H1 (cell line): ENCODE data around the gene ZNF845. TPM values are rescaled to one million over a fixed set of nuclear protein-coding genes. Genes with fewer than 3 reads are reported as not detected.

Experiments
- CTCF ChIA-PET: fragments of 300-600 bp; sonication (Branson Sonifier 250); formaldehyde crosslinking; loops from one replicate; lab custom pipeline; 2021; ENCODE audit not compliant: partially characterized antibody; lab: Charles Lee
- POLR2A ChIA-PET: fragments of 300-600 bp; sonication (Branson Sonifier 250); formaldehyde crosslinking; loops from one replicate; lab custom pipeline; 2021; ENCODE audit warnings: inconsistent platforms; ENCODE audit not compliant: partially characterized antibody; lab: Charles Lee
- DNase-seq, 2 experiments: peaks; one replicate each; pipeline versions ENCODE4 v3.0.0 to v3.0.0-alpha.2; 2010 to 2022; ENCODE audit warnings: low spot score in 2 of 2, low read depth in 1 of 2, mixed read lengths in 1 of 2
- FAIRE-seq: peaks from 2 replicates; lab custom pipeline; 2011; peaks lifted over from hg19 to GRCh38; lab: Jason Lieb, UNC
- H2AFZ ChIP-seq: 2 replicates; pipeline ENCODE4 v1.8.1; 2012; ENCODE audit warnings: low read length, inconsistent platforms
- H2AK5ac ChIP-seq: 2 replicates; pipeline ENCODE4 v1.6.1; 2013; ENCODE audit warnings: low read depth, low read length
- H2BK120ac ChIP-seq: replicated peaks from 2 replicates; pipeline ENCODE3; 2013; ENCODE audit warnings: low read depth, low read length, inconsistent platforms
- H2BK12ac ChIP-seq: 2 replicates; pipeline ENCODE4 v1.6.1; 2013; ENCODE audit warnings: low read depth, low read length
- H2BK15ac ChIP-seq: 2 replicates; pipeline ENCODE4 v1.6.1; 2013; ENCODE audit warnings: low read length
- H2BK20ac ChIP-seq: 2 replicates; pipeline ENCODE4 v1.6.1; 2013; ENCODE audit warnings: low read length
- H2BK5ac ChIP-seq: 2 replicates; pipeline ENCODE4 v1.6.1; 2013; ENCODE audit warnings: low read depth, low read length
- H3K14ac ChIP-seq: 2 replicates; pipeline ENCODE4 v1.6.1; 2013; ENCODE audit warnings: inconsistent platforms; ENCODE audit not compliant: insufficient read length
- H3K18ac ChIP-seq: 2 replicates; pipeline ENCODE4 v1.6.1; 2013; ENCODE audit warnings: low read length; ENCODE audit errors: extremely low read depth
- H3K23ac ChIP-seq: 2 replicates; pipeline ENCODE4 v1.6.1; 2013; ENCODE audit warnings: inconsistent platforms; ENCODE audit not compliant: insufficient read length
- H3K23me2 ChIP-seq: 2 replicates; pipeline ENCODE4 v1.6.1; 2013; ENCODE audit warnings: low read depth, low read length
- H3K27ac ChIP-seq: 2 replicates; pipeline ENCODE4 v1.6.1; 2011; ENCODE audit warnings: low read depth, low read length, inconsistent platforms
- H3K27me3 ChIP-seq, 4 experiments: replicated peaks in 1 of 4; 1 replicate in 1 of 4; 2 replicates in 3 of 4; pipeline versions ENCODE4 v1.6.1 to v1.8.1; 2011 to 2013; ENCODE audit warnings: low read length in 3 of 4, mild to moderate bottlenecking in 3 of 4, inconsistent platforms in 2 of 4, mixed read lengths in 2 of 4, moderate library complexity in 1 of 4; ENCODE audit not compliant: control insufficient read depth in 3 of 4, insufficient read depth in 3 of 4; ENCODE audit errors: extremely low read depth in 1 of 4
- H3K36me3 ChIP-seq, 4 experiments: 2 replicates each; pipeline versions ENCODE4 v1.6.1 to v1.8.1; 2011 to 2013; ENCODE audit warnings: mild to moderate bottlenecking in 4 of 4, low read length in 3 of 4, moderate library complexity in 2 of 4, control low read depth in 1 of 4, inconsistent platforms in 1 of 4; ENCODE audit not compliant: insufficient read depth in 4 of 4, control insufficient read depth in 2 of 4
- H3K4ac ChIP-seq: replicated peaks from 2 replicates; pipeline ENCODE3; 2013; ENCODE audit warnings: low read length, low read depth, mixed read lengths, inconsistent platforms; ENCODE audit not compliant: insufficient read length
- H3K4me1 ChIP-seq, 4 experiments: replicated peaks in 1 of 4; 1 replicate in 1 of 4; 2 replicates in 3 of 4; pipeline versions ENCODE4 v1.6.1 to v1.8.1; 2011 to 2013; ENCODE audit warnings: low read length in 3 of 4, inconsistent platforms in 2 of 4, mixed read lengths in 1 of 4; ENCODE audit not compliant: insufficient read depth in 4 of 4, control insufficient read depth in 3 of 4
- H3K4me2 ChIP-seq, 2 experiments: 2 replicates each; pipeline versions ENCODE4 v1.6.1 to v1.8.1; 2011 to 2013; ENCODE audit warnings: low read depth in 2 of 2, low read length in 2 of 2, control low read depth in 1 of 2, inconsistent platforms in 1 of 2, mild to moderate bottlenecking in 1 of 2; ENCODE audit not compliant: insufficient read depth in 1 of 2
- H3K4me3 ChIP-seq, 4 experiments: fragments of 200-600, 300-600 bp in 1 of 4; sonication (generic), shearing (Covaris generic), sonication (Bioruptor Twin) in 1 of 4; 2 replicates each; pipeline versions ENCODE4 v1.5.1 to v1.8.1; 2011 to 2016; ENCODE audit warnings: low read length in 4 of 4, low read depth in 3 of 4, control low read depth in 2 of 4, inconsistent platforms in 2 of 4, mild to moderate bottlenecking in 2 of 4, mixed read lengths in 1 of 4, moderate library complexity in 1 of 4; ENCODE audit not compliant: insufficient read depth in 2 of 4; ENCODE audit errors: extremely low read depth in 1 of 4
- H3K56ac ChIP-seq: replicated peaks from 2 replicates; pipeline ENCODE3; 2013; ENCODE audit warnings: low read depth, mild to moderate bottlenecking, mixed read lengths, low read length, inconsistent platforms; ENCODE audit not compliant: insufficient read length
- H3K79me1 ChIP-seq: 2 replicates; pipeline ENCODE4 v1.6.1; 2013; ENCODE audit warnings: low read depth, low read length, control low read depth
- H3K79me2 ChIP-seq, 2 experiments: 2 replicates each; pipeline versions ENCODE4 v1.6.1 to v1.8.1; 2012 to 2013; ENCODE audit warnings: low read length in 2 of 2, mild to moderate bottlenecking in 2 of 2, inconsistent platforms in 1 of 2; ENCODE audit not compliant: insufficient read depth in 2 of 2, control insufficient read depth in 1 of 2
- H3K9ac ChIP-seq, 4 experiments: replicated peaks in 1 of 4; 1 replicate in 1 of 4; 2 replicates in 3 of 4; pipeline versions ENCODE4 v1.6.1 to v1.8.1; 2011 to 2013; ENCODE audit warnings: low read depth in 3 of 4, low read length in 3 of 4, control low read depth in 2 of 4, mild to moderate bottlenecking in 2 of 4, moderate library complexity in 2 of 4, inconsistent platforms in 1 of 4; ENCODE audit errors: extremely low read depth in 1 of 4
- H3K9me3 ChIP-seq, 2 experiments: 2 replicates each; pipeline versions ENCODE4 v1.6.1 to v1.8.1; 2012 to 2013; ENCODE audit warnings: mild to moderate bottlenecking in 2 of 2, moderate library complexity in 2 of 2, control low read depth in 1 of 2, inconsistent platforms in 1 of 2, low read depth in 1 of 2, low read length in 1 of 2, mixed read lengths in 1 of 2; ENCODE audit not compliant: insufficient read depth in 2 of 2
- H4K20me1 ChIP-seq, 2 experiments: replicated peaks in 1 of 2; 2 replicates each; pipeline versions ENCODE3 to v1.8.1; 2011 to 2013; ENCODE audit warnings: inconsistent platforms in 2 of 2, low read length in 2 of 2, mild to moderate bottlenecking in 1 of 2; ENCODE audit not compliant: insufficient read depth in 2 of 2, control insufficient read depth in 1 of 2
- H4K5ac ChIP-seq: 2 replicates; pipeline ENCODE4 v1.6.1; 2013; ENCODE audit warnings: low read length, low read depth, mixed read lengths, inconsistent platforms; ENCODE audit not compliant: insufficient read length
- H4K8ac ChIP-seq: 2 replicates; pipeline ENCODE4 v1.8.0; 2013; ENCODE audit warnings: mild to moderate bottlenecking, moderate library complexity, low read length, inconsistent platforms; ENCODE audit not compliant: insufficient read depth; ENCODE audit errors: extremely low read depth
- H4K91ac ChIP-seq: replicated peaks from 2 replicates; pipeline ENCODE3; 2013; ENCODE audit warnings: low read length, mixed read lengths, inconsistent platforms; ENCODE audit not compliant: insufficient read length
- BCL11A ChIP-seq, 2 experiments: IDR thresholded peaks; one replicate each; pipeline ENCODE4 v1.6.1; 2011; ENCODE audit warnings: low read depth in 2 of 2, low read length in 2 of 2, mild to moderate bottlenecking in 2 of 2
- CEBPB ChIP-seq: IDR thresholded peaks from 2 replicates; pipeline ENCODE4 v1.6.1; 2012; ENCODE audit warnings: low read depth, low read length
- JUND ChIP-seq: IDR thresholded peaks from 2 replicates; pipeline ENCODE4 v1.6.1; 2011; ENCODE audit warnings: mild to moderate bottlenecking, improper control_type of control experiment, low read length
- POLR2AphosphoS5 ChIP-seq: IDR thresholded peaks from 2 replicates; pipeline ENCODE4 v1.6.1; 2011; ENCODE audit warnings: low read depth, low read length
- SP4 ChIP-seq: IDR thresholded peaks from 2 replicates; pipeline ENCODE4 v1.6.1; 2012; ENCODE audit warnings: low read length, inconsistent platforms
- WGBS, 2 experiments: shearing (Covaris generic) in 1 of 2; methylation state at CpG; one replicate each; pipeline versions ENCODE4 v1.1.6 to v1.1.7; 2013 to 2015; ENCODE audit warnings: low lambda C conversion rate in 2 of 2, mixed read lengths in 2 of 2, inconsistent platforms in 1 of 2, low coverage in 1 of 2, missing lambda C conversion rate in 1 of 2; ENCODE audit not compliant: insufficient replicate concordance in 2 of 2, insufficient coverage in 1 of 2, insufficient read length in 1 of 2; ENCODE audit errors: extremely low coverage in 1 of 2, missing lambda C conversion rate in 1 of 2; 5-methylcytosine and 5-hydroxymethylcytosine counted together
- polyA plus RNA-seq, 7 experiments: library from polyadenylated mRNA; depleted of rRNA in 3 of 7; stranded (reverse) in 5 of 7; unstranded in 2 of 7; fragments of >200 nt in 5 of 7; fragments of 200-250 nt in 2 of 7; gene quantifications; 1 replicate in 5 of 7; 2 replicates in 1 of 7; 4 replicates in 1 of 7; pipeline versions ENCODE4 v1.2.1 to v1.2.3, GENCODE V29; 2011 to 2013; ENCODE audit warnings: missing spikeins in 2 of 7, mixed read lengths in 2 of 7
- total RNA-seq: library from RNA; stranded (reverse); fragmentation: NEBNext Ultra II Directional; extraction: Animal tissue kit (Norgen Biotek cat#: 25700); gene quantifications from 2 replicates; pipeline ENCODE4 v1.2.1, GENCODE V29; 2021

ZNF845 gene
- total and polyA plus RNA-seq, 2 of the 8 experiments (the other 6 are each of a cell fraction or from before 2014, with no cell fraction given), result 3.6 to 22.5 TPM

GRCh38 chr19:53388904-53389303 is 55.4 kb downstream of the ZNF845 start:
- Histone ChIP-seq H3K9me3 (peaks cover 3 to 5% of the 10 kb centered on the region in 2 experiments; a peak in 3 of 4 replicates), H4K20me1 (peaks cover 0 to 1% of the 10 kb centered on the region in 2 experiments), H2AFZ (no peak overlapping the region), H2BK12ac (no peak overlapping the region), H3K56ac (no peak overlapping the region), H3K4me3 (no peak overlapping the region), H3K18ac (no peak overlapping the region), H3K79me2 (no peaks in the 10 kb centered on the region), H4K8ac (no peak overlapping the region)
- CTCF ChIA-PET, result interaction anchor here (1.3 to 1.6 kb wide), 3 partner anchors 14 to 76 kb away, joined by 3 to 5 read pairs (median 3); no protein-coding TSS in a partner anchor
- no peak for TF ChIP-seq POLR2AphosphoS5
- no peak for TF ChIP-seq CEBPB
- TF ChIP-seq BCL11A (IDR thresholded peaks at IDR 0.05; ENCODE audit: low read depth in 2 of 2, low read length in 2 of 2), result no peak
- TF ChIP-seq SP4, result no peak
- TF ChIP-seq JUND, result no peak
- TF ChIP-seq, all 59 proteins: peak for 0
- Histone ChIP-seq H3K79me1 (no peaks in the 10 kb centered on the region; the same call in 1 of the 2 replicates), H2AK5ac (no peak overlapping the region), H2BK15ac (no peak overlapping the region), H3K27me3 (no peaks in the 10 kb centered on the region), H2BK20ac (no peak overlapping the region), H3K4me1 (peaks cover 0 to 5% (median 0%) of the 10 kb centered on the region in 4 experiments; a peak in 2 of 7 replicates), H2BK120ac (no peak overlapping the region), H3K23me2 (no peaks in the 10 kb centered on the region), H3K4ac (no peak overlapping the region), H3K14ac (no peak overlapping the region), H3K23ac (no peak overlapping the region), H4K91ac (no peak overlapping the region), H3K27ac (no peak overlapping the region), H2BK5ac (no peak overlapping the region), H3K9ac (no peak overlapping the region), H3K36me3 (peaks cover 0 to 14% (median 5%) of the 10 kb centered on the region in 4 experiments; a peak in 6 of 8 replicates), H3K4me2 (no peak overlapping the region; a peak in 1 of 4 replicates), H4K5ac (no peak overlapping the region)
- DNase-seq (no peak), FAIRE-seq (no peak)
- POLR2A ChIA-PET, result interaction anchor here (0.6 to 1.6 kb wide), 5 partner anchors 10 to 387 kb away, joined by 3 to 5 read pairs (median 3); no protein-coding TSS in a partner anchor
- 90% methylated on average over 5 of the region's 5 CpGs; no CpG with 5 or more reads in 1 of the 2 experiments for WGBS, 2 experiments
